Gastroesophageal sphincter (tissue), 4 donors: ENCODE results near the gene CANX. TPM values are rescaled to one million over a fixed set of nuclear protein-coding genes. Genes with fewer than 3 reads are reported as not detected.

ENCODE experiments used
- ATAC-seq: fragments of 150-250 bp; one replicate; pipeline ENCODE4 v1.9.1; 2016; ENCODE audit warnings: mild to moderate bottlenecking, moderate library complexity
- H3K27ac ChIP-seq, 4 donors: fragments of 200-600 bp; sonication (generic) in 3 of 4; 1 replicate in 3 of 4; 2 replicates in 1 of 4; pipeline ENCODE4 v1.5.1; 2016 to 2019
- H3K27me3 ChIP-seq: fragments of 200-600 bp; sonication (generic); one replicate; pipeline ENCODE4 v1.5.1; 2019
- H3K36me3 ChIP-seq, 2 donors: fragments of 200-600 bp; sonication (generic); one replicate each; pipeline ENCODE4 v1.5.1; 2019; ENCODE audit warnings: control low read depth in 1 of 2
- H3K4me1 ChIP-seq, 3 donors: fragments of 200-600 bp; sonication (generic); 1 replicate in 2 of 3; 2 replicates in 1 of 3; pipeline ENCODE4 v1.5.1; 2016 to 2019; ENCODE audit warnings: control low read depth in 2 of 3
- H3K4me3 ChIP-seq, 2 donors: fragments of 200-600 bp; sonication (generic); one replicate each; pipeline ENCODE4 v1.5.1; 2019; ENCODE audit warnings: mild to moderate bottlenecking in 1 of 2, moderate library complexity in 1 of 2
- H3K9me3 ChIP-seq, 3 donors: fragments of 200-600 bp; sonication (generic); one replicate each; pipeline ENCODE4 v1.5.1; 2017 to 2019; ENCODE audit warnings: control low read depth in 2 of 3
- CTCF ChIP-seq, 4 experiments: fragments of 200-600 bp in 2 of 4; fragments of 450-650 bp in 2 of 4; sonication (generic) in 1 of 4; IDR thresholded peaks; one replicate each; pipeline ENCODE4 v1.5.1; 2017 to 2019; ENCODE audit warnings: antibody characterized with exemption in 4 of 4, mild to moderate bottlenecking in 2 of 4, moderate library complexity in 2 of 4
- EP300 ChIP-seq: sonication (generic); formaldehyde crosslinking; IDR thresholded peaks from one replicate; pipeline ENCODE4 v1.6.1; 2017; ENCODE audit warnings: antibody characterized with exemption, mild to moderate bottlenecking
- POLR2A ChIP-seq, 2 donors: fragments of 450-650 bp; IDR thresholded peaks; one replicate each; pipeline ENCODE4 v1.6.1; 2017; ENCODE audit warnings: antibody characterized with exemption in 2 of 2, mild to moderate bottlenecking in 2 of 2, moderate library complexity in 1 of 2
- POLR2AphosphoS5 ChIP-seq: sonication (generic); formaldehyde crosslinking; IDR thresholded peaks from one replicate; pipeline ENCODE4 v1.6.1; 2017; ENCODE audit warnings: antibody characterized with exemption
- WGBS, 2 donors: methylation state at CpG; one replicate each; pipeline ENCODE4 v1.1.5; 2018; ENCODE audit warnings: low coverage in 1 of 2; 5-methylcytosine and 5-hydroxymethylcytosine counted together
- total RNA-seq, 4 donors: library from RNA; depleted of rRNA; stranded (reverse); fragments of >200 nt; gene quantifications; one replicate each; pipeline ENCODE4 v1.1.0, GENCODE V29; 2016

The CANX gene
- total RNA-seq, 4 donors from 2014 or later = 281 to 400 (median 342) TPM

GRCh38 chr5:179771311-179771895, 72.6 kb downstream of the CANX start:
- Histone ChIP-seq H3K9me3 (no peaks in the 10 kb centered on the region), H3K4me3 (no peak overlapping the region), H3K27ac (no peak overlapping the region), H3K27me3 (no peaks in the 10 kb centered on the region), H3K36me3 (peaks cover 0 to 97% of the 10 kb centered on the region in 2 donors), H3K4me1 (peaks cover 0 to 33% (median 2%) of the 10 kb centered on the region in 3 donors)
- TF ChIP-seq POLR2AphosphoS5 (no peak), POLR2A (IDR thresholded peaks at IDR 0.05) (no peak), EP300 (no peak), CTCF (IDR thresholded peaks at IDR 0.05) (no peak)
- WGBS, 2 donors = 80 to 85% methylated on average over 1 to 4 of the region's 4 CpGs
- no peak for ATAC-seq

GRCh38 chr5:179772351-179772750, 73.6 kb downstream of the CANX start:
- 94 to 100% methylated on average over 3 to 6 of the region's 6 CpGs for whole genome bisulfite sequencing, 2 donors
- no peak for TF ChIP-seq CTCF (IDR thresholded peaks at IDR 0.05)
- TF ChIP-seq EP300 = no peak
- no peak for TF ChIP-seq POLR2AphosphoS5
- no peak for TF ChIP-seq POLR2A (IDR thresholded peaks at IDR 0.05)
- no peak for ATAC-seq

DNA sequence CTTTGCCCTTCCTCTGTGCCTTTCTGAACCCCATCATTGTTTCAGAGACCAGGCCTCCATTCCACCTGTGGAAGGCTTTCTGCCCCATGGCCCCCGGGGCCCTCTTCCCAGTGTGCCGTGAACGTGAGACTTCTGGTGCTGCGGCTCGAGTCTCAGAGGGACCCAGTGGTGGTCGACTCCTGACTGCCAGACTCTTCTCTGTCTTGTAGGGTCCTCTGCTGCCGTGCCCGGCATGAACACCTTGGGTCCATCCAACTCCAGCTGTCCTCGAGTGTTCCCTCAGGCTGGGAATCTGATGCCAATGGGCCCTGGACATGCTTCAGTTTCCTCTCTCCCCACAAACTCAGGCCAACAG, 74.9 kb downstream of the CANX start:
- peaks cover 0 to 95% of the 10 kb centered on the region in 2 donors for H3K36me3 ChIP-seq
- no peak overlapping the region for H3K4me3 ChIP-seq
- WGBS, 2 donors = 95% methylated on average over 8 of the region's 9 CpGs; no CpG with 5 or more reads in 1 of the 2 donors
- no peaks in the 10 kb centered on the region for H3K9me3 ChIP-seq
- no peak overlapping the region for H3K27ac ChIP-seq
- no peaks in the 10 kb centered on the region for H3K27me3 ChIP-seq
- H3K4me1 ChIP-seq = peaks cover 0 to 10% (median 0%) of the 10 kb centered on the region in 3 donors
- ATAC-seq = no peak
- TF ChIP-seq POLR2AphosphoS5 = no peak
- no peak for TF ChIP-seq CTCF (IDR thresholded peaks at IDR 0.05)
- TF ChIP-seq EP300 = no peak
- no peak for TF ChIP-seq POLR2A (IDR thresholded peaks at IDR 0.05)

More at GRCh38 chr5:179772351-179772750, 73.6 kb downstream of the CANX start:
- H3K4me3 ChIP-seq = no peak overlapping the region
- H3K27ac ChIP-seq = no peak overlapping the region
- H3K27me3 ChIP-seq = no peaks in the 10 kb centered on the region
- peaks cover 0 to 95% of the 10 kb centered on the region in 2 donors for H3K36me3 ChIP-seq
- H3K9me3 ChIP-seq = no peaks in the 10 kb centered on the region
- H3K4me1 ChIP-seq = peaks cover 0 to 23% (median 0%) of the 10 kb centered on the region in 3 donors

DNA sequence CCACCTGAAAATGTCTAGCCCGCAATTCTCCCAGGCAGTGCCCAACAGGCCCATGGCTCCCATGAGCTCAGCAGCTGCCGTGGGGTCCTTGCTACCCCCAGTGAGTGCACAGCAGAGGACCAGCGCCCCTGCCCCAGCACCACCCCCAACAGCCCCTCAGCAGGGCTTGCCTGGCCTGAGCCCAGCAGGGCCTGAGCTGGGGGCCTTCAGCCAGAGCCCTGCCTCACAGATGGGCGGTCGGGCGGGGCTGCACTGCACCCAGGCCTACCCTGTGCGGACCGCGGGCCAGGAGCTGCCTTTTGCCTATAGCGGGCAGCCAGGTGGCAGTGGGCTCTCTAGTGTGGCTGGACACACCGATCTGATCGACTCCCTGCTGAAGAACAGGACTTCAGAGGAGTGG, 75.7 kb downstream of the CANX start:
- H3K27ac ChIP-seq = no peak overlapping the region
- WGBS, 2 donors = 98% methylated on average over 8 of the region's 12 CpGs; no CpG with 5 or more reads in 1 of the 2 donors
- no peak overlapping the region for H3K4me3 ChIP-seq
- H3K9me3 ChIP-seq = no peaks in the 10 kb centered on the region
- no peaks in the 10 kb centered on the region for H3K27me3 ChIP-seq
- ATAC-seq = no peak
- H3K36me3 ChIP-seq = peaks cover 0 to 95% of the 10 kb centered on the region in 2 donors
- TF ChIP-seq EP300 = no peak
- no peak for TF ChIP-seq CTCF (IDR thresholded peaks at IDR 0.05)
- TF ChIP-seq POLR2AphosphoS5 = no peak
- TF ChIP-seq POLR2A (IDR thresholded peaks at IDR 0.05) = no peak
- peaks cover 0 to 2% (median 0%) of the 10 kb centered on the region in 3 donors for H3K4me1 ChIP-seq

GRCh38 chr5:179776411-179776938, 77.7 kb downstream of the CANX start:
- Histone ChIP-seq H3K27ac (no peak overlapping the region), H3K4me3 (no peak overlapping the region), H3K36me3 (peaks cover 0 to 88% of the 10 kb centered on the region in 2 donors), H3K27me3 (no peaks in the 10 kb centered on the region), H3K4me1 (no peaks in the 10 kb centered on the region), H3K9me3 (no peaks in the 10 kb centered on the region)
- TF ChIP-seq CTCF (IDR thresholded peaks at IDR 0.05) (no peak), EP300 (no peak), POLR2AphosphoS5 (no peak), POLR2A (IDR thresholded peaks at IDR 0.05) (no peak)
- 88 to 100% methylated on average over 2 to 3 of the region's 11 CpGs for WGBS, 2 donors
- no peak for ATAC-seq
